Naive thymus-derived CD8-positive, alpha-beta T cell (primary cell): ENCODE measurements around the gene WFDC12. TPM values are rescaled to one million over a fixed set of nuclear protein-coding genes. Genes with fewer than 3 reads are reported as not detected.
"Not testable (repeated sequence)": the region's sequence is repeated elsewhere in the genome, so short reads cannot be mapped to it uniquely, and the experiment has no call there.

Experiments used
- ATAC-seq, 2 donors: fragments of 150-1000 bp; cut with Tn5 transposase in 1 of 2; sonication (Bioruptor Pico), chemical (Tn5 transposase) in 1 of 2; 1 replicate in 1 of 2; 2 replicates in 1 of 2; pipeline ENCODE4 v1.10.0; 2021; ENCODE audit warnings: mild to moderate bottlenecking in 2 of 2, moderate library complexity in 2 of 2
- POLR2A ChIA-PET: fragments of 350-600 bp; sonication (Branson Sonifier 250); formaldehyde crosslinking; loops from one replicate; lab custom pipeline; 2021; ENCODE audit warnings: antibody characterized with exemption; lab: Charles Lee
- DNase-seq, 10 donors: peaks; one replicate each; pipeline versions ENCODE4 v3.0.0 to v3.0.0-alpha.2; 2020 to 2022
- H3K27ac Mint-ChIP-seq, 10 donors: one replicate each; pipeline ENCODE4 v1.8.0; 2020 to 2022; ENCODE audit warnings: mild to moderate bottlenecking in 10 of 10, mixed read lengths in 10 of 10, moderate library complexity in 4 of 10, inconsistent platforms in 1 of 10
- H3K27me3 Mint-ChIP-seq, 5 donors: one replicate each; pipeline ENCODE4 v1.8.0; 2021 to 2022; ENCODE audit warnings: mixed read lengths in 5 of 5
- H3K36me3 Mint-ChIP-seq, 3 donors: one replicate each; pipeline ENCODE4 v1.8.0; 2020 to 2022; ENCODE audit warnings: mixed read lengths in 3 of 3, mild to moderate bottlenecking in 2 of 3, inconsistent platforms in 1 of 3
- H3K4me1 Mint-ChIP-seq, 4 donors: one replicate each; pipeline ENCODE4 v1.8.0; 2021 to 2022; ENCODE audit warnings: mixed read lengths in 4 of 4
- H3K4me3 Mint-ChIP-seq, 10 donors: one replicate each; pipeline ENCODE4 v1.8.0; 2020 to 2022; ENCODE audit warnings: mild to moderate bottlenecking in 10 of 10, mixed read lengths in 10 of 10, moderate library complexity in 6 of 10, inconsistent platforms in 1 of 10
- H3K9me3 Mint-ChIP-seq, 9 donors: one replicate each; pipeline ENCODE4 v1.8.0; 2020 to 2022; ENCODE audit warnings: mixed read lengths in 9 of 9, mild to moderate bottlenecking in 3 of 9, inconsistent platforms in 1 of 9, moderate library complexity in 1 of 9
- polyA plus RNA-seq, 3 donors: library from polyadenylated mRNA; unstranded; fragments of 300-500 nt; fragmentation: Illumina TruSeq; gene quantifications; one replicate each; pipeline ENCODE4 v1.2.3, GENCODE V29; 2021
- total RNA-seq, 8 experiments: library from RNA in 2 of 8; stranded (reverse) in 2 of 8; gene quantifications; one replicate each; pipeline ENCODE4 v1.2.3 and lab custom pipeline; 2021 to 2026

WFDC12 gene
- total and polyA plus RNA-seq, 5 experiments from 2014 or later = not detected

- H3K4me3 Mint-ChIP-seq, H3K27ac Mint-ChIP-seq, H3K4me1 Mint-ChIP-seq, ATAC-seq, H3K36me3 Mint-ChIP-seq, DNase-seq, H3K9me3 Mint-ChIP-seq, POLR2A ChIA-PET: not testable (repeated sequence)
- H3K27me3 Mint-ChIP-seq = peaks cover 0 to 11% (median 6%) of the 10 kb centered on the region in 5 donors
These were observed 15.6 kb upstream of the WFDC12 start for GRCh38 chr20:45139733-45140375.

GRCh38 chr20:45138561-45139300 lies 14.5 kb upstream of the WFDC12 start:
- ATAC-seq (no peak), DNase-seq (peak in 7 of 10 donors; percentile 8 to 34 (median 21))
- Mint-ChIP-seq H3K27me3 (peaks cover 3 to 17% (median 11%) of the 10 kb centered on the region in 5 donors), H3K4me1 (no peaks in the 10 kb centered on the region), H3K9me3 (peaks cover 0 to 8% (median 0%) of the 10 kb centered on the region in 9 donors), H3K4me3 (no peak overlapping the region), H3K27ac (no peak overlapping the region), H3K36me3 (peaks cover 0 to 7% (median 2%) of the 10 kb centered on the region in 3 donors)
- POLR2A ChIA-PET = no interaction called here

- no peaks in the 10 kb centered on the region for H3K4me1 Mint-ChIP-seq
- no peak overlapping the region for H3K27ac Mint-ChIP-seq
- DNase-seq (no peak), ATAC-seq (no peak)
- peaks cover 0 to 8% (median 0%) of the 10 kb centered on the region in 9 donors for H3K9me3 Mint-ChIP-seq
- H3K4me3 Mint-ChIP-seq = no peak overlapping the region
- H3K27me3 Mint-ChIP-seq = peaks cover 10 to 32% (median 17%) of the 10 kb centered on the region in 5 donors
- H3K36me3 Mint-ChIP-seq = peaks cover 0 to 7% (median 2%) of the 10 kb centered on the region in 3 donors
- POLR2A ChIA-PET = no interaction called here
These were observed 12.6 kb upstream of the WFDC12 start for GRCh38 chr20:45136911-45137310.

DNA sequence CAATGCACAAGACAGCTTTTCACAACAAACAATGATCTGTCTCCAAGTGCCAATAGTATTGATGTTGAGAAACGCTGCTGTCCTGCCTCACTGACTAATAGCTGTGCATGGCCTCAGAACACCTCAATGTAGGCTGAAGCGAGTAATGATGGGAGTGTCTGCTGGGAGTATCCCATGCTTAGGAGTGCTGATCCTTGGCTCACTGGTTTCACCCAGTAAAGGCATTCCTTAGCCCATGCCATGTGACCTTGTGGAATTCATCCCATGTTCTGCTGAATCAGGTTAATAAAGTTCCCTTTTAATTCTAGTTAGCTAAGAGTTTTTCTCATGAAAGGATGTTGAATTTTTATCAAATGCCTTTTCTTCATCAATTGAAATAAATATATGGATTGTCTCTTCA lies 3.8 kb upstream of the WFDC12 start:
- DNase-seq (no peak), ATAC-seq (no peak)
- POLR2A ChIA-PET = no interaction called here
- no peak overlapping the region for H3K27ac Mint-ChIP-seq
- H3K9me3 Mint-ChIP-seq = peaks cover 0 to 8% (median 0%) of the 10 kb centered on the region in 9 donors
- H3K4me1 Mint-ChIP-seq = no peaks in the 10 kb centered on the region
- no peak overlapping the region for H3K4me3 Mint-ChIP-seq
- H3K27me3 Mint-ChIP-seq = peaks cover 15 to 55% (median 30%) of the 10 kb centered on the region in 5 donors
- H3K36me3 Mint-ChIP-seq = peaks cover 0 to 4% (median 0%) of the 10 kb centered on the region in 3 donors

GRCh38 chr20:45121388-45121787 lies 2.9 kb downstream of the WFDC12 start:
- POLR2A ChIA-PET = no interaction called here
- no peaks in the 10 kb centered on the region for H3K4me1 Mint-ChIP-seq
- no peak overlapping the region for H3K4me3 Mint-ChIP-seq
- ATAC-seq = no peak
- H3K27ac Mint-ChIP-seq = no peak overlapping the region
- H3K27me3 Mint-ChIP-seq = peaks cover 8 to 31% (median 19%) of the 10 kb centered on the region in 5 donors
- no peak for DNase-seq
- peaks cover 0 to 4% (median 0%) of the 10 kb centered on the region in 3 donors for H3K36me3 Mint-ChIP-seq
- H3K9me3 Mint-ChIP-seq = peaks cover 0 to 8% (median 0%) of the 10 kb centered on the region in 9 donors

GRCh38 chr20:45119556-45120266 lies 4.6 kb downstream of the WFDC12 start:
- ATAC-seq (no peak), DNase-seq (no peak)
- Mint-ChIP-seq H3K27me3 (peaks cover 6 to 25% (median 16%) of the 10 kb centered on the region in 5 donors), H3K4me3 (no peak overlapping the region), H3K36me3 (peaks cover 0 to 4% (median 0%) of the 10 kb centered on the region in 3 donors), H3K27ac (no peak overlapping the region), H3K9me3 (peaks cover 0 to 8% (median 0%) of the 10 kb centered on the region in 9 donors), H3K4me1 (peaks cover under 1 to 6% (median 3%) of the 10 kb centered on the region in 4 donors)
- POLR2A ChIA-PET = no interaction called here

- peaks cover 3 to 8% (median 4%) of the 10 kb centered on the region in 4 donors for H3K4me1 Mint-ChIP-seq
- peaks cover 0 to 20% (median 16%) of the 10 kb centered on the region in 5 donors for H3K27me3 Mint-ChIP-seq
- no peak overlapping the region for H3K27ac Mint-ChIP-seq
- ATAC-seq = no peak
- POLR2A ChIA-PET = no interaction called here
- DNase-seq = no peak
- H3K4me3 Mint-ChIP-seq = no peak overlapping the region
- H3K36me3 Mint-ChIP-seq = no peaks in the 10 kb centered on the region
- H3K9me3 Mint-ChIP-seq = no peaks in the 10 kb centered on the region
These were observed 6.2 kb downstream of the WFDC12 start for GRCh38 chr20:45118028-45118427.

- POLR2A ChIA-PET = no interaction called here
- Mint-ChIP-seq H3K4me3 (no peak overlapping the region), H3K36me3 (no peaks in the 10 kb centered on the region), H3K9me3 (no peaks in the 10 kb centered on the region), H3K27me3 (peaks cover 0 to 17% (median 16%) of the 10 kb centered on the region in 5 donors), H3K4me1 (peaks cover 3 to 8% (median 4%) of the 10 kb centered on the region in 4 donors), H3K27ac (no peak overlapping the region)
- DNase-seq (no peak), ATAC-seq (no peak)
These were observed 6.7 kb downstream of the WFDC12 start for GRCh38 chr20:45117581-45117980.

GRCh38 chr20:45115829-45116228 lies 8.4 kb downstream of the WFDC12 start:
- Mint-ChIP-seq H3K4me1 (peaks cover 3 to 8% (median 4%) of the 10 kb centered on the region in 4 donors), H3K36me3 (no peaks in the 10 kb centered on the region), H3K4me3 (no peak overlapping the region), H3K27ac (no peak overlapping the region), H3K9me3 (no peaks in the 10 kb centered on the region), H3K27me3 (peaks cover 0 to 17% (median 12%) of the 10 kb centered on the region in 5 donors)
- DNase-seq = no peak
- no peak for ATAC-seq
- POLR2A ChIA-PET = no interaction called here

- Mint-ChIP-seq H3K36me3 (no peaks in the 10 kb centered on the region), H3K27me3 (peaks cover 0 to 18% (median 10%) of the 10 kb centered on the region in 5 donors), H3K4me1 (peaks cover 3 to 8% (median 4%) of the 10 kb centered on the region in 4 donors), H3K27ac (no peak overlapping the region), H3K9me3 (no peaks in the 10 kb centered on the region), H3K4me3 (no peak overlapping the region)
- DNase-seq (no peak), ATAC-seq (no peak)
- POLR2A ChIA-PET = no interaction called here
These were observed 8.9 kb downstream of the WFDC12 start for GRCh38 chr20:45115386-45115774.

DNA sequence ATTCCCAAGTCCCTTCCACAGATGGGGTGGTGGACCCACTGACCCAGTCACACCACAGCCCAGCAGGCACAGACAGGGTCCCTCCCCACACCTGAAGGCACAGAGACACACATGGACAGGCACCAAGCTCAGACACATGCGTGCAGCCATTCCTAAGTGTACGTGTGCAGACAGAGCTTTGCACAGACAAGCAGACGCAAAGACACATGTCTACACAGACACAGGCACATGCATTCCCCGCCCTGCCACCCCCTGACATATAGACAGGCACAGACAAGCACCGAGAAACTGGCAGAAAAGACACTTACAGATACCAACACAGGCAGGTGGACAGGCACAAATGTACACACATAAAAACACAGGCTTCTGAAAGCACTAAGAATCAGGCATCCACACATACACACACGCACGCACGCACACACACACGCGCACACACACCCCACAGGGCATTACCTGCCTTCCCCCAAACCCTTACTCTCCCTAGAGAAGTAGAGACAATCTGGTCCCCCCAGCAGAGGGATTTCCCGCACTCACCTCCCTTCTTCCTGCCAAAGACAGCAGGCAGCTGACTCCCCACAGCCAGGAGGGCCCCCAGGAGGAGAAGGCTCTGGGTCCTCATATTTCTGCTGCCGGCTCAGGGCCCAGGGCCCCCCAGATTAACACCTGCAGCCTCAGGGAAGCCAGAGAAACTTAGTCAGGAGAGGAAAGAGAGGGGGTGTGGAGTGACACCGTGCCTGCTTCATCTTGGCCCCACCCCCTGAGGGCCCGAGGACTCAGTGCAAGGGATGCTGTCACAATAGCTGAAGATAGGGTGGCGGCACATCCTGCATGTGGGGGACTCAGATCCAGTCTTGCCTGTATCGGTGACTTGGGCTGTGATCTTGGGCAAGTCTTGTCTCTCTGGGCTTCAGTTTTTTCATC lies 9.5 kb downstream of the WFDC12 start, which contains the start of gene WFDC5:
TSS of gene WFDC5 (minus strand) at position 710 of the 921 bp plus-strand sequence. CDS start at position 619, 91 bp downstream.
- ATAC-seq (peak; percentile 69 to 92), DNase-seq (no peak)
- POLR2A ChIA-PET = no interaction called here
- H3K4me3 Mint-ChIP-seq = no peak within 1 kb of the TSS
- peak within 1 kb of the TSS in 1 of 10 donors; percentile 20 for H3K27ac Mint-ChIP-seq
- H3K27me3 Mint-ChIP-seq = peaks cover 0 to 15% (median 7%) of the 10 kb centered on the region in 5 donors
- H3K4me1 Mint-ChIP-seq = peaks cover 3 to 8% (median 4%) of the 10 kb centered on the region in 4 donors
- no peaks in the 10 kb centered on the region for H3K9me3 Mint-ChIP-seq
- no peaks in the 10 kb centered on the region for H3K36me3 Mint-ChIP-seq

GRCh38 chr20:45113865-45114264 lies 10.4 kb downstream of the WFDC12 start:
- H3K4me1 Mint-ChIP-seq = peaks cover 3 to 8% (median 4%) of the 10 kb centered on the region in 4 donors
- DNase-seq = no peak
- no peak overlapping the region for H3K27ac Mint-ChIP-seq
- peaks cover 0 to 16% (median 7%) of the 10 kb centered on the region in 5 donors for H3K27me3 Mint-ChIP-seq
- H3K4me3 Mint-ChIP-seq = no peak overlapping the region
- no peak for ATAC-seq
- no peaks in the 10 kb centered on the region for H3K36me3 Mint-ChIP-seq
- H3K9me3 Mint-ChIP-seq = no peaks in the 10 kb centered on the region
- POLR2A ChIA-PET = no interaction called here
